Uterus (tissue), 2 donors: ENCODE results near the gene ZC3H7B.

ENCODE experiments used
- POLR2A ChIP-seq, 2 donors: fragments of 450-650 bp; IDR thresholded peaks; one replicate each; pipeline ENCODE4 v1.6.1; 2016; ENCODE audit warnings: antibody characterized with exemption in 2 of 2, mild to moderate bottlenecking in 1 of 2, moderate library complexity in 1 of 2
- TF ChIP-seq, protein P1 (sequence below), 4 experiments: fragments of 200-600 bp in 2 of 4; fragments of 450-650 bp in 2 of 4; sonication (generic) in 2 of 4; IDR thresholded peaks; one replicate each; pipeline ENCODE4 v1.5.1; 2016 to 2019; ENCODE audit warnings: antibody characterized with exemption in 4 of 4, mild to moderate bottlenecking in 2 of 4, moderate library complexity in 1 of 4

DNA sequence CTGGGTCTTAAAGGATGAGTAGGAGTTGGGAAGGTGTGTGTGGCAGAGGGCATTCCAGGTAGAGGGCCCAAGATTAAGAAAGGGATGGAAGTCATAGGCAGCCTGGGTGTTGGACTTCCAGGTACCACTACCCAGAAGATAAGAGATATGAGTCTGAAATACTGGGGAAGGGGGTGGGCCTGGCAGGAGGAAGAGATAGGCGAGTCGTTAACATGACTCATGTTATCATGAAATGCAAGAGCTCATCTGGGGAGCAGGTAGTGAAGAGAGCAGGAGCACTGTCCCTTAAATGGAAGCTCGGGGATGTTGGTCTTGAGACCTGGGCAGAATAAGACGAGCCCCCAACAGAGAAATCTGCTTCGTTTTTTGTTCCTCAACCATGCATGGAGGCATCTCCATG, 10.2 kb downstream of the ZC3H7B start:
- TF ChIP-seq, protein P1, sequence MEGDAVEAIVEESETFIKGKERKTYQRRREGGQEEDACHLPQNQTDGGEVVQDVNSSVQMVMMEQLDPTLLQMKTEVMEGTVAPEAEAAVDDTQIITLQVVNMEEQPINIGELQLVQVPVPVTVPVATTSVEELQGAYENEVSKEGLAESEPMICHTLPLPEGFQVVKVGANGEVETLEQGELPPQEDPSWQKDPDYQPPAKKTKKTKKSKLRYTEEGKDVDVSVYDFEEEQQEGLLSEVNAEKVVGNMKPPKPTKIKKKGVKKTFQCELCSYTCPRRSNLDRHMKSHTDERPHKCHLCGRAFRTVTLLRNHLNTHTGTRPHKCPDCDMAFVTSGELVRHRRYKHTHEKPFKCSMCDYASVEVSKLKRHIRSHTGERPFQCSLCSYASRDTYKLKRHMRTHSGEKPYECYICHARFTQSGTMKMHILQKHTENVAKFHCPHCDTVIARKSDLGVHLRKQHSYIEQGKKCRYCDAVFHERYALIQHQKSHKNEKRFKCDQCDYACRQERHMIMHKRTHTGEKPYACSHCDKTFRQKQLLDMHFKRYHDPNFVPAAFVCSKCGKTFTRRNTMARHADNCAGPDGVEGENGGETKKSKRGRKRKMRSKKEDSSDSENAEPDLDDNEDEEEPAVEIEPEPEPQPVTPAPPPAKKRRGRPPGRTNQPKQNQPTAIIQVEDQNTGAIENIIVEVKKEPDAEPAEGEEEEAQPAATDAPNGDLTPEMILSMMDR (IDR thresholded peaks at IDR 0.05) = no peak
- TF ChIP-seq POLR2A (IDR thresholded peaks at IDR 0.05) = no peak
